Stimulated activated CD8-positive, alpha-beta memory T cell treated with anti-CD3 and anti-CD28 coated beads, Interleukin-15, amount 100 ng/mL, for 24 hours (primary cell): ENCODE data around the gene AFF3.
"Not testable (repeated sequence)": the region's sequence is repeated elsewhere in the genome, so short reads cannot be mapped to it uniquely, and the experiment has no call there.

ENCODE experiments used
- DNase-seq: peaks from one replicate; pipeline ENCODE4 v3.0.0-alpha.2; 2020; ENCODE audit warnings: low read depth

The AFF3 gene

DNA sequence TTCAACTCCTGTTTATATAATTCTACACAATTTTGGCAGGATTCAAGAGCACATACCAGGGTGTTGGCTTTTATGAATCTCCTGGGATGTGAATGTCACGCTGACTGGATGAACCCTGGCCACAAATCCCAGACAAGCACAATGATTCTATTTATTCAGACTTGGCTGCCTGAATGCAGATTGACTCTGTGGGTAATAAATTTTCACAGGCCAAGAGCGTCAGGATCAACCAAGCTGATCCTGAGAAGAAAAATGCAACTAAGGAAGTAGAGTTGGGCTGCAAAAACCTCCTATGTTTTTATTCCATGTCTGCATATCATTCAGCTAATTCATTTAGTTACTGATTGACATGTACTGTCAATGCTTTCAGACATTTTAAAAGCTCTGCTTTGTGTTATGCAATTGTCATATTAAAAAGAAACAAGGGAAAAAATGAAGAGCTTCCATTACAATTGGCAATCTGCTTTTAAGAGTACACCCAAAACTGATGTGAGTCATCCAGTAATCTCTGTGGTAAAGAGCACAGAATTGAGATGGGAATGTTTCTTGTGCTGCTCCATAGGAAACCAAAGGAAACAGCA lies 479.5 kb downstream of the AFF3 start:
- no peak for DNase-seq

DNA sequence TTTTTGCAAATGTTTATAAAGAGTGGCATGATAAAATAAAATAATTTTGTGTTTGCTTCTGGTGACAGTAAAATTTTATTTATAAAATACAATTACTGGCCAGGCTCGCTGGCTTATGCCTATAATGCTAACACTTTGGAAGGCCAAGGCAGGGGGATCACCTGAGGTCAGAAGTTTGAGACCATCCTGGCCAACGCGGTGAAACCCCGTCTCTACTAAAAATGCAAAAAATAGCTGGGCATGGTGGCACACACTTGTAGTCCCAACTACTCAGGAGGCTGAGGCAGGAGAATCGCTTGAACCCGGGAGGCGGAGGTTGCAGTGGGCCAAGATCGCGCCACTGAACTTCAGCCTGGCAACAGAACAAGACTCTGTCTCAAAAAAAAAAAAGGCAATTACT lies 480.6 kb downstream of the AFF3 start:
- DNase-seq, result not testable (repeated sequence)

DNA sequence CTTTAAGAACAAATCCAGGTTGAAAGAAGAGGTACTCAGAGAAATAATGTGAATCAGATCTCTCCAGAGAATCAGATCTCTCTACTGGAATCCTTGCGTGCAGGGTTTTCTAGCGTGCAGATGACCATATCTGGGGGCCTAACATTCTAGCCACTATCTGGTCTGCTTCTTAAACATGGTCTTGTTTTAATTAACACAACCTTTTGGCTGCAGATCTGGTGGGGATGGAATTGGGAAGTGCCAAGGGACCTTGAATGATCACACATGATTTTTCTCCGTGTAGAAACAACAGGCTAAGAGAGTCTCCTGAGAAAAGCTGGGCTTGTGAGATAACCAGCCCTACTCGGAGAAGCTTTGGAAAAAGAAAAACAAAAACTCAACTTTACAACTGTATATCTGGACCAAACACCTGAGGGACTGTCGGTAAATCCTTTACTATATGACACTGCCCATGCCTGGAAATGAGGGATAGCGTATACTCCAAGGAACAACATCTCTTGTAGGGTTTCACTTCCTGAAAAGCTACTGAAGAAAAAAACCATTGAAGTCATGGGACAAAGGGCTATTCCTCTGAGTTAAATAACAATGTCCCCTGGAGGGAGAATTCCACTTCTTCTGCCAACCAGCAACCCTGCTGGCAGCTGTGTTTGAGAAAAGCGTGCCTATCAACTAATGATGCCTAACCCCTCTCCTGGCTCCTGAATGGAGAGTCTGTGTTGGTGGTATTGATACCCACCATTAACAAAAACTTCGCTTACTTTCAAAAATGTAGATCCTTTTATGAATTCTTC lies 481.6 kb downstream of the AFF3 start:
- no peak for DNase-seq

DNA sequence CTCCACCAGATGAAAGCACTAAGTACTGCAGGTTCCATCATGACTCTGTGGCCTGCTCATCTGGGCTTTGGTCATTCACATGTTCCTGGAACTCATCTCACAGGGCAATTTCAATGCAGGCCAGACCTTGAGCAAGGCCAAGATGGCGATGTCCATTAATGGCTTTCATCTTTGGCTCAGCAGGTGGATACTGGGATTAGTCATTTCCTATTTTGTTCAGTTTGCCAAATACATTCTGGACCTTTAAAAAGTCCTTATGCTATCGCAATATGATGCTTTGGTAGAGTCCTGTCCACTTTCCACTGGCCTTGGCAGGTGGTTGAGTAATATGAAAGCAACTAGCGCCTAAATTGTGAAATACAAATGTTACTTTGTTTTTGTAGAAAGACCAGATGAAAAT lies 482.5 kb downstream of the AFF3 start:
- DNase-seq, result no peak

- no peak for DNase-seq
Measured at GRCh38 chr2:99657691-99658258, 484.6 kb downstream of the AFF3 start.

GRCh38 chr2:99656994-99657393 lies 485.4 kb downstream of the AFF3 start:
- no peak for DNase-seq

DNA sequence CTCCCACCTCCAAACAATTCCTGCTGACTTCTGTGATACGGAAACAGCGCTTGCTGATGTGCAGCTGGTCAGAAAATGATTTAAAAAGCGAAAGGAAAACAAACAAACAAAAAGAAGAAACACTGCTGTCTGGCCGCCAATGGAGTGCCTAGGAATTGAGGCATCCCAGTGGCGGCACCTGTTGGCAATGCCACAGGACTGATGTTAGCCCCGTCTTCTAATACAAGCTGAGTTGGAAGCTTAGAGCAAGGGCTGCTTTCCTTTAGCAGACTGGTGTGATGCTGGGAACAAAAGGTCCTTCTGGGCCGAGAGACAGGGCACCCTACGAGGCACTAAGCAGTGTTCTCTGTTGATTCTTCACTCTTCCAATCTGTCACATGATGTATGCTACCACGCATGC lies 489.0 kb downstream of the AFF3 start:
- no peak for DNase-seq

DNA sequence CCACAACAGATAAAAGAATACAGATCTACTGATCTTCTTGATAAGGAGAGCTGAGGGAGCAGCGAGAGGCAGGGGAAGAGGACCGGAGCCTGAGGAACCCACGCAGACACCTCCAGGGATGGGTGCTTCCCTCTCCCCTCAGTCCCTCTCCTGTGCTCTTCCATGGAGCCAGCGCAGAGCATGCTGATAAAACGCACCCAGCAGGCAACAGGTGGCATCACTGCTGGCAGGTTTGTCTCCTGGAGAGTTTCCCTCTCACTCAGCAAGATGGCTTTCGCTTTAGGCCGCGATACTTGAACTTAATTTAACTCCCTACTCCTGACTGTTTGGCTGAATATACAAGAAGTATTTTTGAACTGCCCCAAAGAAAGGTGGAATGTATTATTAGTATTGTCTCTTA lies 489.5 kb downstream of the AFF3 start:
- no peak for DNase-seq

GRCh38 chr2:99651930-99652670 lies 490.3 kb downstream of the AFF3 start:
- DNase-seq, result no peak

DNA sequence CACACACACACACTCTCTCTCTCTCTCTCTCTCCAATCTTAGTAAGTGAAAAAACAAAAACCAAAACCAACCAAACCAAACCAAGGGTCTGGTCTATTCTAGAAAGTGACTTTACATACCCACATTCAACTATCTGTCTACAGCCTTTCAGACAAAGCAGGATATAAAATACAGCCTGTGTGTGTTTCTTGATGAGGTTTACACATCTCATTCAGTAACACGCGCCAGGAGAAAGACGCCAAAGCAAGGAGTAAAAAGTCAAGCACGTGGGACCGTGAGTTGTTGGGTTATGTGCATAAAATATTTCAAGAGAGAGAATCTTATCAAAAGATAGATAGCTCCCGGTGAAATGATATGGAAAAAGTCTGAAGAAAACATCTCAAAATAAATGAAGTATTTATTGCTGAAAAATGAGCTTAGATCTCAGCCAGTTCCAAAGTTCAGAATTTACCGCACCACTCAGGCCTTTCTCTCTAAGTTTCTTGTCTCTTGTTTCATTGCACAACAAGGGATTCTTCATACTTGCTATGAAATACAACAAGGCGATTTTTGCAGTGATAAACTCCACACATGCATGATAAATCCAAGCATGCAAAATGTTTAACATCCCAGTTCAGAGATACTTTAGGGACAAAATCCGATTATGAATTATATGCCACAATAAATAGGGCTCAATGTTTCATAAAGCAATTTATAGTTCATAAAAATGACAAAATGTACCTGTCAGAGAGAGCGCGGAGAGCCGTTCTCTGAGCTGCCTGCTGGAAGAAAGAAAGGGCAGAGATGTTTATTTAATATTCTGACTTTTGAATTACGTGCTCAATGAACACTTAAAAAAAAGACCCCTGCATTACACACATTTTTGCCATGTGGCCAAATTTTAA lies 493.2 kb downstream of the AFF3 start:
- DNase-seq, result no peak

GRCh38 chr2:99648178-99648844 lies 494.1 kb downstream of the AFF3 start:
- no peak for DNase-seq

DNA sequence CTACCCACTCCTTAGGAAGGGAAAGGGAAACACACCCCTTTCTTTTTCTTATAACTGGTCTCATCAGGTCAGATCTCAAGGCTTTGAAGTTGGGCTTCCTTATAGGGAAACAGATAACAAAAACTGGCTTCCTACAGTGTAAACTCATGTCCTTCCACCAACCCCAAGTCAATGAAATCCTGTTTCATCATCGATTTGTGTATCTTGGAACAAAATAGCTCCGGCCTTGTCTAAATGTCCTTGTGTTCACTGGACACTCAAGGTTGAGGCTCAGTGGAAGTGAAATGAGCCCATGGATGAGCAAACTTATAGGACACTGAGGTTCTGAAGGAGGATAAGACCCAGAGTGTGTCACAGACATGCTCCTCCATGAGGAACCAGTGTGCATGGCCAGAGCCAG lies 496.4 kb downstream of the AFF3 start:
- DNase-seq, result no peak

DNA sequence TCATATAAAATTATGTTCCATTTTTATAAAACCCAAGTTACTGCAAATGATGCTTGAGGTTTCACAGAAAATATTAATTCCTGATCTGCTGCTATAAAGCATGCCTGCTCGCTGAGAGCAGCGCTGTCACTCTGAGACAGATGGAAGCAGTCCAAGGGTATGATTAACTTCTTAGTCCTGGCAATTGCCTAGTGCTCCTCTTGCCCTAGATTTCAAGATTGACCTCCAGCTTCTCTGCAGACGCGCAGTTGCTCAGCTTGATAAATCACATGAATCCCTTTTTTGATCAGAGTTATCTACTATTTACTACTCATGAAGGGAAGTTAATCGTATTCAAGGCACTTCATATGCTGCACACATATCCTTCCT lies 498.0 kb downstream of the AFF3 start:
- DNase-seq, result no peak

GRCh38 chr2:99643787-99644418 lies 498.5 kb downstream of the AFF3 start:
- no peak for DNase-seq

DNA sequence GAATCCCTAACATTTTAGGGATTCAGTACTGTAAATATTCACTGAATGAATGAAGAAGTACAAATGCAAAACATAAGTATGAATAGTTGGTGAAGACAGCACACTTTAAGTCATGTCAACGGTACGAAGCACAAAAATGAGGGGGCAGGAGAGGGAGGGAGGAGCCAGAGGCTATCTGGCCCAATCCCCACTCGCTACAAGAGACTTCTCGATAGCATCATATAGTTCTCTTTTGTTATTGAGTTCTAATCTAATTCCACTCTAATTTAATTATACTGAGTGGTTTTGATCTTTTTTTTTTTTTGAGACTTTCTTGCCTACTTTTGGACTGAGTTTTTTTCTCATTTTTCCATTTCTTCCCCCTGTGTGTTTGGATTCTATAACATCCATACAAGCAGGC lies 500.4 kb downstream of the AFF3 start:
- no peak for DNase-seq

DNA sequence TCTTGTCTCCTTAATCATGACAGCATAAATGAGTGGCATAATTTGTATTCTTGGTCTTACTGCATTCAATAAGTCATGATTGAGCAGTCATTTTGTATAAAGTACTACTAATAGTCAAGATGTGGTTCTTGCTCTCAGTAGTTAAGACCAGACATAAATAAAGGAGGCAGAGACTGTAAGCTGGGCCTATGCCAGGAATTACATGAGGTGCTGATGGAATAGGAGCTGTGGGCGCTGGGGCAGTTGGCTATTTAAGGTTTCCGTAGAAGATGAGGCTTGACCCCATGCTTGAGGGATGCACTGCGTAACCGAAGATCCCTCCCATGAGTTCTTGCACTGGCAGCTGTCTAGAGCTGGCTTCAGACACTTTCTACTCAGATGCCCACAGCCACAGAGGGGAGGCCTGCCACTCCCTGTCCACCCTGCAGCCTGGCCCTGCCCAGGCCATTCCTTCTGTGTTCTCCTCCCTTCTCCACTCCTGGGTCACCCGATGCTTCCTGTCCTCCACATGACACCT lies 501.7 kb downstream of the AFF3 start:
- DNase-seq, result no peak

DNA sequence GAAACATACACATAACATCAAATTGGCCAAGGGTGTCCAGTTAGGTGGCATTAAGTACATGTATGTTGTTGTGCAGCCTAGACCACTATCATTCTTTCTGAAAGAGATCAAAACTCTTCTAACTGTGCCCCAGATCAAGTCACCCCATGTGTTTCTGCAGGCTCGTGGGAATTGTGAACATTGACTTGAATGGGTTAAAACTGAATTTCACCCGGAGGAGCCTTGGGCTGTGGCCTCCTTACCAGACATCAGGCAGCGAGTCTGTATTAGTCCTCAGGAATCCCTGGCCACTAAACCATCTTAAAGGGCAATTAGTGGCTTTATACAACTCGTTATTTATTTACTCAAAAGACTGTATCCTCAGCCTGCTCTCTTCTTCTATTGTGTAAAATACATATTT lies 503.6 kb downstream of the AFF3 start:
- DNase-seq, result no peak

- no peak for DNase-seq
Measured at GRCh38 chr2:99637159-99637697, 505.2 kb downstream of the AFF3 start.

DNA sequence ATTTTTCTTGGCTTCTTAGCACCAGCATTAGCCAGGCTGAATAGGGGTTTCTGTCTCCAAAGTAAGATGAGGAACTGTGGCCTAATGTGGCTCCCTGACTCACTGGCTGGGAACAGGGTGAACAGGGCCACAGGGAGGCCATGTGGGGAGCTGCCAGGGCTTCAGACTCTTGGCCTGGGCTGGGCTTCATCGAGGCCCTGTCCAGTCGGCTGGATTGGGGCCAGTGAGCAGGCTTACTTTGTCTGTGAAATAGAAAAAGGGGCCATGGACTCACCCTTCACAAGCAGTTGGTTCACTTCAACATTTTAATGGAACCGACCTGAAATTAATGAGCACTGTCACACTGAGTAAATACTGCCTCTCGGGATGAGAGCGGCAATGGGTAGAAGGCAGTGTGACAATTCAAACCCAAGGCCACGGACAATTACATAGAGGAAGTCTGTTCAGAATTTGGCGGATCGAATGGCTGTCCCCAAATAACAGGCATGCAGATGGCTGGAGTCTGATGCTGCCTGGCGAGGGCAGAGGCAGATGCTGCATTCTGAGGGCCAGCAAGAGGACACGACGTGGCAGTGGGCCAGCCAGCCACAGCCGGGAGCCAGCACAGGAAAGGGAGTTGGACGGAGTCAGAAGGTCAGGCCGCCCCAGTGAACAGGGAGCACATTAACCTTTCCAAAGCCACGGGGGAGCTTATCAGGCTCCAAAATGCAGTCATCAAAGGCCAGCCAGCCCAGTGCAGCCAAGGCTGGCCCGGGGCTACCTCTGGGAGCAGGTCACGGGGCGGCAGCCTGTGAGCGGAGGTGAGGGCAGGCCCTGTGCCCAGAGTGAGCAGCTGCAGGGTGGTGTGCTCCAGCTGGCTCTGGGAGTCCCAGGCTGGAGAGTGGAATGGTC lies 506.0 kb downstream of the AFF3 start:
- DNase-seq, result no peak
